Measurements from ENCODE around the gene POU2F1.

DNA sequence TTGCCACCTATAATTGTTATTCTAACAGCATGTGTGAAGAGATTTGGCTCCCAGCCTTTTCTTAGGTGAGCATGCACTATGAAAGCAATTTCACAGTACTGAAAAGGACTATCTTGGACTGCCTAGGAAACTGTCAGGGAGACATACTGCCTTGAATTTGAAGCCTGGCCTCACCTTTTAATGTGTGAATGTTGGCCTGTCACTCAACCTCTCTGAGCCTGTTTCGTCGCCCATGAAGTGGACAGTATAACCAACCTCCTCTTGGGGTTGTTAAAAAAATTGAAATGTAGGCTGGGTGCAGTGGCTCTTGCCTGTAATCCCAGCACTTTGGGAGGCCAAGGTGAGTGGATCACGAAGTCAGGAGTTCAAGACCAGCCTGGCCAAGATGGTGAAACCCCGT, 20.4 kb upstream of the POU2F1 start:
- TF ChIP-seq, protein P1, sequence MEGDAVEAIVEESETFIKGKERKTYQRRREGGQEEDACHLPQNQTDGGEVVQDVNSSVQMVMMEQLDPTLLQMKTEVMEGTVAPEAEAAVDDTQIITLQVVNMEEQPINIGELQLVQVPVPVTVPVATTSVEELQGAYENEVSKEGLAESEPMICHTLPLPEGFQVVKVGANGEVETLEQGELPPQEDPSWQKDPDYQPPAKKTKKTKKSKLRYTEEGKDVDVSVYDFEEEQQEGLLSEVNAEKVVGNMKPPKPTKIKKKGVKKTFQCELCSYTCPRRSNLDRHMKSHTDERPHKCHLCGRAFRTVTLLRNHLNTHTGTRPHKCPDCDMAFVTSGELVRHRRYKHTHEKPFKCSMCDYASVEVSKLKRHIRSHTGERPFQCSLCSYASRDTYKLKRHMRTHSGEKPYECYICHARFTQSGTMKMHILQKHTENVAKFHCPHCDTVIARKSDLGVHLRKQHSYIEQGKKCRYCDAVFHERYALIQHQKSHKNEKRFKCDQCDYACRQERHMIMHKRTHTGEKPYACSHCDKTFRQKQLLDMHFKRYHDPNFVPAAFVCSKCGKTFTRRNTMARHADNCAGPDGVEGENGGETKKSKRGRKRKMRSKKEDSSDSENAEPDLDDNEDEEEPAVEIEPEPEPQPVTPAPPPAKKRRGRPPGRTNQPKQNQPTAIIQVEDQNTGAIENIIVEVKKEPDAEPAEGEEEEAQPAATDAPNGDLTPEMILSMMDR (IDR thresholded peaks at IDR 0.05 in 4 of 5, conservative IDR thresholded peaks at IDR 0.05 in 1 of 5), result no peak
- no peak for TF ChIP-seq POLR2A (IDR thresholded peaks at IDR 0.05)
